ENCODE results near the gene PGM1. TPM values are rescaled to one million over a fixed set of nuclear protein-coding genes. Genes with fewer than 3 reads are reported as not detected.

Gene PGM1
- polyA plus RNA-seq, 3 donors from 2014 or later, result 61.6 to 108 (median 67.4) TPM

Other genes starting within 250 kb of the PGM1 start
- gene ALG6, start 225.8 kb upstream of the PGM1 start, polyA plus RNA-seq, result 10 to 100 TPM; 16.5 to 29.9 (median 20.7) TPM
- 10 to 100 TPM in 2 of 3 donors, 1 to 10 TPM in 1; 7.9 to 24.0 (median 23.5) TPM for gene ITGB3BP, start 70.2 kb upstream of the PGM1 start, polyA plus RNA-seq
- gene EFCAB7, start 69.9 kb upstream of the PGM1 start, polyA plus RNA-seq, result 1 to 10 TPM; 2.3 to 5.8 (median 3.7) TPM
- 1 to 10 TPM; 1.1 to 3.3 (median 1.2) TPM for gene ROR1, start 180.6 kb downstream of the PGM1 start, polyA plus RNA-seq

Measured in immature natural killer cell (primary cell).